ENCODE data around the gene CNNM3.

Gene CNNM3

GRCh38 chr2:96816127-96816835, at the start of gene CNNM3:
TSS of gene CNNM3 (plus strand) at chr2:96816268. CDS start at chr2:96816278, 10 bp downstream.
- peaks cover 10% of the 10 kb centered on the region; the same call in 1 of the 2 replicates for H3K27me3 ChIP-seq (ENCODE audit: control insufficient read depth, insufficient read depth, low read length)
- peaks cover 33% of the 10 kb centered on the region for H3K4me1 ChIP-seq (ENCODE audit: control insufficient read depth, insufficient read depth, low read length)
- peak within 1 kb of the TSS; percentile 22; the same call in 1 of the 2 replicates for H3K27ac ChIP-seq (ENCODE audit: low read depth, low read length)
- H3K9ac ChIP-seq (ENCODE audit: low read length) = peak within 1 kb of the TSS; percentile 80
- no peaks in the 10 kb centered on the region for H3K9me3 ChIP-seq (ENCODE audit: control insufficient read depth, insufficient read depth, low read depth, low read length)
- peak within 1 kb of the TSS; percentile 94 for H3K4me3 ChIP-seq (ENCODE audit: low read depth, low read length)
- H3K36me3 ChIP-seq (ENCODE audit: control insufficient read depth, insufficient read depth, low read length) = peaks cover 19% of the 10 kb centered on the region

DNA sequence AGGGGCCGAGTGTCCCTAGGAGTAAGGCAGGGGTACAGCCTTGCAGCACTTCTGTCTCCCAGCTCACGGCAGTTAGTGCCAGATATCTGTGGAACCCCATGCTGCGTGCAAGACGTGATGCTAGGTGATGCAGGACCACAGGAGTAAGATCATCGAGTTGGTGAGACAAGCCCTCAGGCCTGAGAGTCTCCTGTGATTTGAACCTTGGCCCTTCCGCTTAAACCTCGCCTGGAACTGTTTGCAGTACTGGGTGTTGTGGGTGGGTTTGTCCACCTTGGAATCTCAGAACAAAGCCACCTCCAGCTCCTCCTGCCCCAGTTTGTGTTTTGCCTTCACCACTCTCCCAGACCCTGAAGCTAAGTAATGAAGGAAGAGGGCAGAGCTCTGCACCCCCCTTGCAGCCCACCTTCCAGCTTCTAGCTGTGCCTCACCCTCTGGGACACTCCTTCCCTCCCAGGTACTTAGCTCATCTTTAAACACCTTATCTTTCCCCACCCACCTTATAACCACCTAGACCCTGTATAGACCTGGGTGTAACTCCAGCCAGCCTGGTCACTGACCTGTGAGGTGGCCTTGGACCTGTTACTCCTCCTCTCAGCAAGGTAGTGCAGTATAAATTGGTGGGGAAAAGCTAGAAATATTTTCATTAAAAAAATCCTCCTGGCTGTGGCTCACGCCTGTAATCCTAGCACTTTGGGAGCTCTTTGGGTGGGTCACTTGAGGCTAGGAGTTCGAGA, 48.8 kb upstream of the CNNM3 start:
- Histone ChIP-seq H3K4me3 (ENCODE audit: low read depth, low read length) (no peak overlapping the region), H3K4me1 (ENCODE audit: control insufficient read depth, insufficient read depth, low read length) (peaks cover 35% of the 10 kb centered on the region), H3K9me3 (ENCODE audit: control insufficient read depth, insufficient read depth, low read depth, low read length) (no peaks in the 10 kb centered on the region)

DNA sequence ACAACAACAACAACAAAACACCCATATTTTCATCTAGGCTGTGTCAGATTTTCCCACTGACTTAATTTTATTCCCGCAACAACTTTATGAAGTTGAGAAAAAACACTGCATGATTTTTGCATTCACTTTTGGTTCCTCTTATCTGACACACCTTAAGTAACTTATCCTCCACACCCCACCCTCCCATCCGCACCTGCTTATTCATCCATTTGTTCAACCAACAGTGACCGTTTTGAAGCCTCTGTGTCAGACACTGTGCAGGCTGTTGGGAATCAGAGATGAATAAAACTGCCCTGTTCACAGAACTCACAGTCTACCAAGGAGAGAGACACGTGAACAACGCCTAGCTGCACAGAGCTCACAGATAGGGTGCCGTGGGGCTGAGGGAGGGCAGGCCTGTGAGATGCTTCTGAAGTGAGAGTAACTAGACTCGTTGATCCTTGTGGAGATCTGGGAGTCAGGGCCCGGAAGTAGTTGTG, 47.9 kb upstream of the CNNM3 start:
- no peak overlapping the region for H3K9ac ChIP-seq (ENCODE audit: low read length)
- no peaks in the 10 kb centered on the region for H3K27me3 ChIP-seq (ENCODE audit: control insufficient read depth, insufficient read depth, low read length)
- no peak overlapping the region for H3K27ac ChIP-seq (ENCODE audit: low read depth, low read length)
- no peaks in the 10 kb centered on the region for H3K36me3 ChIP-seq (ENCODE audit: control insufficient read depth, insufficient read depth, low read length)
- no peaks in the 10 kb centered on the region for H3K9me3 ChIP-seq (ENCODE audit: control insufficient read depth, insufficient read depth, low read depth, low read length)
- H3K4me3 ChIP-seq (ENCODE audit: low read depth, low read length) = no peak overlapping the region
- H3K4me1 ChIP-seq (ENCODE audit: control insufficient read depth, insufficient read depth, low read length) = peaks cover 27% of the 10 kb centered on the region

More for the DNA sequence above, 48.8 kb upstream of the CNNM3 start:
- Histone ChIP-seq H3K27me3 (ENCODE audit: control insufficient read depth, insufficient read depth, low read length) (no peaks in the 10 kb centered on the region), H3K36me3 (ENCODE audit: control insufficient read depth, insufficient read depth, low read length) (no peaks in the 10 kb centered on the region), H3K27ac (ENCODE audit: low read depth, low read length) (no peak overlapping the region), H3K9ac (ENCODE audit: low read length) (no peak overlapping the region)

- no peaks in the 10 kb centered on the region for H3K36me3 ChIP-seq (ENCODE audit: control insufficient read depth, insufficient read depth, low read length)
- no peak overlapping the region for H3K9ac ChIP-seq (ENCODE audit: low read length)
- H3K9me3 ChIP-seq (ENCODE audit: control insufficient read depth, insufficient read depth, low read depth, low read length) = no peaks in the 10 kb centered on the region
- H3K4me1 ChIP-seq (ENCODE audit: control insufficient read depth, insufficient read depth, low read length) = peaks cover 13% of the 10 kb centered on the region; the same call in 1 of the 2 replicates
- no peak overlapping the region for H3K4me3 ChIP-seq (ENCODE audit: low read depth, low read length)
- H3K27ac ChIP-seq (ENCODE audit: low read depth, low read length) = no peak overlapping the region
- no peaks in the 10 kb centered on the region for H3K27me3 ChIP-seq (ENCODE audit: control insufficient read depth, insufficient read depth, low read length)
Measured at GRCh38 chr2:96769814-96770213, 46.3 kb upstream of the CNNM3 start.

DNA sequence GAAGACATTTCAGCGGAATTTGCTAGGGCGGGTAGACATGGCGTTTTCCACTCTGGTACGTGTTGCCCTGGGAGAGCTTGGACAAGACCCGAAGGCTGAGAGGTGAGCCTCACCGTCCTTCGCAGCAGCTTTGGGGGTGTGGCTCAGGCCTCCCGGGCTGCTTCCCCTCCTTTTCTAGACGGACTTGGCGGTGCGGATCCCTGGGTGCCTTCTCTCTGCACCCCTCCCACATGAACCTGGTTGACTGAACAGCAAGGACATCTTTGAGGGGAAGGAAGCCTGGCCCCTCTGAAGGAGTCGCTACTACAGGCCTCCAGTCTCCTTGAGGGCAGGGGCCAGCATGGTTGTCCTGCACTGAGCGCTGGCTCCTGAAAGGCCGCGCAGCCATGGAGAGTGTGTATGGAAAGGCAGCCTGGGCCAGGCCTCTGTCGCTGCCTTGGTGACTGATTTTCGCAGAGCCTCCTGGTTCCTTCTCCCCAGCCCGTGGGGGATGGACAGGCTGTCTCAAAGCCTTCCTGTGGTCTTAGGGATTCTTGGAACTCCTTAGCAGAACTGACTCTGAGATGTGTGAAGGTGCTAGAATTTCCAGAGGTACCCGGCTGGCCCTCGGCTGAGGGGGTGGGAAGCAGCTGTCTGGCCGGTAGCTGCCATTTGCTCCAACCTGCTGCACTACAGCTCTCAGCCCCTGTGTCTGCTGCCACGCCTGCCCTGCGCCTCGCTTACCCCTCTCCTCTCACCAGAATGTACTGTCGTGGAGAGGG, 45.4 kb upstream of the CNNM3 start:
- Histone ChIP-seq H3K4me3 (ENCODE audit: low read depth, low read length) (no peak overlapping the region), H3K27ac (ENCODE audit: low read depth, low read length) (no peak overlapping the region), H3K9me3 (ENCODE audit: control insufficient read depth, insufficient read depth, low read depth, low read length) (no peaks in the 10 kb centered on the region), H3K4me1 (ENCODE audit: control insufficient read depth, insufficient read depth, low read length) (peaks cover 13% of the 10 kb centered on the region; the same call in 1 of the 2 replicates), H3K9ac (ENCODE audit: low read length) (no peak overlapping the region), H3K27me3 (ENCODE audit: control insufficient read depth, insufficient read depth, low read length) (no peaks in the 10 kb centered on the region), H3K36me3 (ENCODE audit: control insufficient read depth, insufficient read depth, low read length) (no peaks in the 10 kb centered on the region)

DNA sequence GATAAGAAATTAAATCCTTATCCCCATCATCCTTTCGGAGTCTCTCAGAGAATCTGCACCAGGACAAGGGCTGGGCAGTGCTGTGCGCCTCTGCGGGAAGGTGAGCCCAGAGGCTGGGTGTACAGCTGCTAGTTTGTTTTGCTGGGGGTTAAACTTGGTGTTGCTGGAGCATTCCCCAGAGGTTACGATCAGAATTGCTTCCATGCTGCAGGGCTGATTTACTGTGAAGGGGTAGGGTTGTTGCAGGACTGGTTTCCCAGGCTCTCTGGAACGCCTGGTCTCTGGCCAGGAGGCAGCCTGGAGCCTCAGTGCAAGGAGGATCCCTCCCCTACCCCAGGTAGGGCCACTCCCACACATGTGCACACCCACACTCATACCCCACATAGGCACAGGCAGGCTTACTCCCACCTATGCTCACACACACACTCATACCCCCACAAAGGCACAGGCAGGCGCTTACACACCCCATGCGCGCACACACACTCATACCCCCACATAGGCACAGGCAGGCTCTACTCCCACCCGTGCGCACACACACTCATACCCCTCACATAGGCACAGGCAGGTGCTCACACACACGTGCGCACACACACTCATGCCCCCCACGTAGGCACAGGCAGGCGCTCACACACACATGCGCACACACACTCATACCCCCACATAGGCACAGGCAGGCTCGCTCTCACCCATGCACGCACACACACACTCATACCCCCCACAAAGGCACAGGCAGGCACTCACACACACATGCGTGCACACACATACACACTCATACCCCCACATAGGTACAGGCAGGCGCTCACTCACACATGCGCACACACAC, 44.1 kb upstream of the CNNM3 start:
- Histone ChIP-seq H3K36me3 (ENCODE audit: control insufficient read depth, insufficient read depth, low read length) (no peaks in the 10 kb centered on the region), H3K27ac (ENCODE audit: low read depth, low read length) (no peak overlapping the region), H3K4me3 (ENCODE audit: low read depth, low read length) (no peak overlapping the region), H3K4me1 (ENCODE audit: control insufficient read depth, insufficient read depth, low read length) (peaks cover 13% of the 10 kb centered on the region; the same call in 1 of the 2 replicates), H3K9me3 (ENCODE audit: control insufficient read depth, insufficient read depth, low read depth, low read length) (no peaks in the 10 kb centered on the region), H3K27me3 (ENCODE audit: control insufficient read depth, insufficient read depth, low read length) (no peaks in the 10 kb centered on the region), H3K9ac (ENCODE audit: low read length) (no peak overlapping the region)

DNA sequence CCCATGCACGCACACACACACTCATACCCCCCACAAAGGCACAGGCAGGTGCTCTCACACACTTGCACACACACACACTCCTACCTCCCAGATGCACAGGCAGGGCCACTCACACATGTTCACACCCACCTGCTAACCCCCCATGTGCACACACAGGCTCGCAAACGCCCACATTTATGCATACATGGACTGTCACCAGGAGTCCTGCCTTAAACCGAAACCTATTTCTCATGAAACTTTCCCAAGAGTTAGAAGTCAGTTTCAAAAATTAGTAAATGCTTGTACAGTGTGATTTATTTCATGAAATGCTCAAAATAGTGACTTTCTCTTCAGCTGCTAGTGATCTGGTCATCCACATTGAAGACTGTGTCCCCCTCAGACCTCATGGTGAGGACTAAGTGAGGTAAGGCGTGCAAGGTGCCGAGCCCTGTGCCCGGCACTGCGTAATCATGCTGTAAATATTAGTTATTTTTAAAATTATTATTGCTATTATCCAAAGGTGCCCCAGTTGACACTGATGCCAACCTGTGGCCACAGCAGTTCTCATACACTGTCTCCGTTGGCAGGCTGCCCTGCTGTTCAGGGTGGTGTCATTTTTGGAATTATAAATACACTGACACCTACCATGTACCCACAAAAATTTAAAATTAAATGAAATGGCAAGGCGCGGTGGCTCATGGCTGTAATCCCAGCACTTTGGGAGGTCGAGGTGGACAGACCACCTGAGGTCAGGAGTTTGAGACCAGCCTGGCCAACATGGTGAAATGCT, 43.0 kb upstream of the CNNM3 start:
- Histone ChIP-seq H3K27me3 (ENCODE audit: control insufficient read depth, insufficient read depth, low read length) (no peaks in the 10 kb centered on the region), H3K9ac (ENCODE audit: low read length) (no peak overlapping the region), H3K9me3 (ENCODE audit: control insufficient read depth, insufficient read depth, low read depth, low read length) (no peaks in the 10 kb centered on the region), H3K4me1 (ENCODE audit: control insufficient read depth, insufficient read depth, low read length) (peaks cover 13% of the 10 kb centered on the region; the same call in 1 of the 2 replicates), H3K27ac (ENCODE audit: low read depth, low read length) (no peak overlapping the region), H3K36me3 (ENCODE audit: control insufficient read depth, insufficient read depth, low read length) (no peaks in the 10 kb centered on the region), H3K4me3 (ENCODE audit: low read depth, low read length) (no peak overlapping the region)

DNA sequence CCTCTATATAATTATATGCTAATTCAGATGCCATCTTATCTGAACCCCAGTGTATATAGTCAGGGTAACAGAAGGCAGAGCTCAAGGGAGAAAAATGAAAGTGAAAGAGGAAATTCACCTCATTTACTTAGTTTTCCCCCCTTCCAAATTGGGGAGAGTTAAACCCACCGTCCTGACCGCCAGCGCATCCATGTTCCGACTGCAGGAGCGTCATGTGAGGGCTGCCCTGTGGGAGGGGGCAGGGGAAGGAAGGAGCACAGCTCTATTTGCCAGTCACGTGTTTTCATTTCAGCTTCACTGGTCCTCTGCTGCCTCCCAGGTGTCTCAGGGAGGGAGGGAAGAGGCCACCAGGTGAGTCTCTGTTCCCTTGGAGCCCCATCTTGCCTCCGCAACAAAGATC, 42.1 kb upstream of the CNNM3 start:
- Histone ChIP-seq H3K9ac (ENCODE audit: low read length) (no peak overlapping the region), H3K4me3 (ENCODE audit: low read depth, low read length) (no peak overlapping the region), H3K36me3 (ENCODE audit: control insufficient read depth, insufficient read depth, low read length) (no peaks in the 10 kb centered on the region), H3K27ac (ENCODE audit: low read depth, low read length) (no peak overlapping the region), H3K27me3 (ENCODE audit: control insufficient read depth, insufficient read depth, low read length) (no peaks in the 10 kb centered on the region), H3K4me1 (ENCODE audit: control insufficient read depth, insufficient read depth, low read length) (peaks cover 13% of the 10 kb centered on the region; the same call in 1 of the 2 replicates), H3K9me3 (ENCODE audit: control insufficient read depth, insufficient read depth, low read depth, low read length) (no peaks in the 10 kb centered on the region)

DNA sequence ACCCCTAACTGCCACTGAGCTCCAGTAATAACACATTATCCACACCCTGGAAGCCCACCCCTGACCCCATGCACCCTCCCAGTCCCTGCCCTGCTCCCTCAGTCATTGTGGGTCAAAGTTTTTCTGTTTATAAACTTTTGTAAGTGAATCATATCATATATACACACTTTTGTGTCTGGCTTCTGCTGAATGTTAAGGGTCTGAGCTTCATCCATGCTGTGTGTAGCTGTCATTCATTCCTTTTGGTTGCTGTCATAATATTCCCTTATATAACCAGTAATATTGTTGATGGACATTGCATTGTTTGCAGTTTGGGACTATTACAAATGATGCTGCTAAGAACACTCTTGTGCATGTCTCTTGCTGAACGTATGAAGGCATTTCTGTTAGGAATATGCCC, 40.9 kb upstream of the CNNM3 start:
- Histone ChIP-seq H3K27me3 (ENCODE audit: control insufficient read depth, insufficient read depth, low read length) (no peaks in the 10 kb centered on the region), H3K27ac (ENCODE audit: low read depth, low read length) (no peak overlapping the region), H3K36me3 (ENCODE audit: control insufficient read depth, insufficient read depth, low read length) (no peaks in the 10 kb centered on the region), H3K9ac (ENCODE audit: low read length) (no peak overlapping the region), H3K9me3 (ENCODE audit: control insufficient read depth, insufficient read depth, low read depth, low read length) (no peaks in the 10 kb centered on the region), H3K4me1 (ENCODE audit: control insufficient read depth, insufficient read depth, low read length) (peaks cover 6% of the 10 kb centered on the region; the same call in 1 of the 2 replicates), H3K4me3 (ENCODE audit: low read depth, low read length) (no peak overlapping the region)

DNA sequence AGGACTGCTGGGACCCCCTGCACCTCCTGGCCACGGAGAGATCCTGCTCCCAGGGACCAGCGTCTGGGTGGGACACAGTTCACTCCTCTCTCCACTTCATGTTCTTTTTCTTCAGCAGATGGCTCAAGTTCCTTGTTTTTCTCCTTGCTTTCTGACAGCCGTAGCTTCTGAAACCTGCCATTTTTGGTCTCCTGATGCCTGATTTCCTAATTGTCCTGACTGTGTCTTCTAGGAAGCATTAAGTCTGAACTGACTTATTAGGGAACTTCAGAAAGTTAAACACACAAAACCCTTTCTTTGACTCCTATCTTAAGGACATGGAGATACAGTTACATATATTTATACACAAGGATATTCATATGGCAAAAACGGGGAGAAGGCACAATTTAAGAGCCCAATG, 32.7 kb upstream of the CNNM3 start:
- no peaks in the 10 kb centered on the region for H3K9me3 ChIP-seq (ENCODE audit: control insufficient read depth, insufficient read depth, low read depth, low read length)
- H3K27me3 ChIP-seq (ENCODE audit: control insufficient read depth, insufficient read depth, low read length) = no peaks in the 10 kb centered on the region
- H3K27ac ChIP-seq (ENCODE audit: low read depth, low read length) = no peak overlapping the region
- no peak overlapping the region for H3K4me3 ChIP-seq (ENCODE audit: low read depth, low read length)
- H3K9ac ChIP-seq (ENCODE audit: low read length) = no peak overlapping the region
- H3K36me3 ChIP-seq (ENCODE audit: control insufficient read depth, insufficient read depth, low read length) = no peaks in the 10 kb centered on the region
- H3K4me1 ChIP-seq (ENCODE audit: control insufficient read depth, insufficient read depth, low read length) = peaks cover 3% of the 10 kb centered on the region; the same call in 1 of the 2 replicates
